ENCODE results near the gene VAC14. TPM values are rescaled to one million over a fixed set of nuclear protein-coding genes. Genes with fewer than 3 reads are reported as not detected.
A peak's percentile ranks its signal among the peaks of the same experiment; 100 is the strongest.

VAC14 gene
- total RNA-seq, 1 donor from 2014 or later, result 17.4 TPM

DNA sequence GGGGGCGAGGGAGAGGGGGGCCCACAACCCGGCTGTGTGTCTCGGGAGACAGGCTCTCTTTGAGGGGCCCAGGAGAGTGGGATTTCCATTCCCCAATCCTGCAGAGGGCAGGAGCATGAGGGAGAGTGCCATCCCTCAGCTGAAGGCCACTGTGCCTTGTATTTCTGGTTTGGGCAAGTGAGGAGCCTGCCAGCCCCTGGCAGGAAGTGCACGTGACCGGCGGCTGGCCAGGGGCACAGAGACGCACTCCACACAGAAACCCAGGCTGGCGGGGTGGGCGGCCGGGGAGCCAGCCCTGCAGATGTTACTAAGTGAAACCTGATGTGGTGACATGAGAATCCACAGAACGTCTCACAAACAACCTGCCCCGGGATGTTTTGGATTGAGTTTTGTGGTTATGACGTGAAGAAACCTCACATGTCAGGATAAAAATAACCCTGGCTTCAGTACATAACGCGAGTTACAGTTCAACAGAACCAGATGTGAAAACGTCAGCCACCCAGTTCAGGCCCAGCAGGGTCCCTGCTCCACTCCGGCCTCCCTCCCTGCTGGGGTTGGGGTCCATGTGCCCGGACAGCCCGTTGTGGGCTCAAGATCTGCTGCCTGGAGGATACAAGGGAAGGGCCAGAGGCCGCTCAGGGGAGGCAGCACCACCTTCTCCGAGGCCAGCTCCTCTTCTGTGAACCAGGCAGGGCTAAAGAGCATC is 63.4 kb downstream of the VAC14 start:
- DNase-seq, result peak; percentile 86
- intact Hi-C loops (cut with DNase I), result loop anchor here (5.0 kb wide), 1 partner anchor 50 kb away; the partner anchor contains the start of gene MTSS2
- peak; percentile 81 for ATAC-seq (ENCODE audit: poor library complexity)

DNA sequence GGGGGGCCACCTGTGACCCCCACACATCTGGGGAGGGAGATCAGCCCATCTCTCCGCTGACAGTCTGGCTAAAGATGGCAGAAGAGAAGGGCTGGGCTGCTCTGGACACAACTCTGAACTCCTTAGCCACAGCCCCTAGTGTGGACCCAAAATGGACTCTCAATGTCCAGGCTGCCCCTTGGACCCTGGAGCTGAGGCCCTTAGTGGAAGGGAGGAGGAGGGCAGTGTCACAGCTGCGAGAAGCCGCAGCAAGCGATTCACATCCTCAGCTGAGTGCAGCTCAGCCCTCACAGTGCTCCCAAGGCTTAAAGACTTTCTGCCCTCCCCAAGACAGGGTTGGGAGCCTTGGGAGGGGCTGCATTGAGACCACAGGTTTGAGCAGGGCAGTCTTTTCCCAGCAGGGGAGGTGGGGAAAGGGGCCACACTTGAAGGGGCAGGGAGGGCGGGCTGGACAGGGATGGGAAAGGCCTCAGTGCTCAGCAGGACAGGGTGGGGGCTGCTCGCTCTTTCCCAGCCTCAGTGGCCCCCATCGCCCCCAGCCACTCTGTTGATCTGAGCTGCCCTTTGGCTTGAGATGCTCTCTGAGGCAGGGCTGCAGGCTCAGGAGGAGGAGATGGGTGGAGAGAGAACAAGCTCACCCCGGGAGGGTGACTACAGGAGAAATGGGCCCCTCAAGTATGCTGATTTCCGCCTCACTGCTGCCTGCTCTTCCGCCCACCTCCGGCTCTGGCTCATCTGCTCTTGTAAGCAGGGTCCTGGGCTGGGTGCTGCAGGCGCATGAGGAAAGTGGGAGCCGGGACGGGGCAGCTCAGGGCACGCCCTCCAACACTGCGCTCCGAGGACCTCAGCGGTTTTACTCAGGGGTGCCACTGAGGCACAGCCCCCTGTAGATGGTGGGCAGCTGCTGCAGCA is 64.2 kb downstream of the VAC14 start:
- intact Hi-C loops (cut with DNase I), result loop anchor here (5.0 kb wide), 1 partner anchor 49 kb away; the partner anchor contains the start of gene MTSS2
- no peak for DNase-seq
- ATAC-seq (ENCODE audit: poor library complexity), result no peak

DNA sequence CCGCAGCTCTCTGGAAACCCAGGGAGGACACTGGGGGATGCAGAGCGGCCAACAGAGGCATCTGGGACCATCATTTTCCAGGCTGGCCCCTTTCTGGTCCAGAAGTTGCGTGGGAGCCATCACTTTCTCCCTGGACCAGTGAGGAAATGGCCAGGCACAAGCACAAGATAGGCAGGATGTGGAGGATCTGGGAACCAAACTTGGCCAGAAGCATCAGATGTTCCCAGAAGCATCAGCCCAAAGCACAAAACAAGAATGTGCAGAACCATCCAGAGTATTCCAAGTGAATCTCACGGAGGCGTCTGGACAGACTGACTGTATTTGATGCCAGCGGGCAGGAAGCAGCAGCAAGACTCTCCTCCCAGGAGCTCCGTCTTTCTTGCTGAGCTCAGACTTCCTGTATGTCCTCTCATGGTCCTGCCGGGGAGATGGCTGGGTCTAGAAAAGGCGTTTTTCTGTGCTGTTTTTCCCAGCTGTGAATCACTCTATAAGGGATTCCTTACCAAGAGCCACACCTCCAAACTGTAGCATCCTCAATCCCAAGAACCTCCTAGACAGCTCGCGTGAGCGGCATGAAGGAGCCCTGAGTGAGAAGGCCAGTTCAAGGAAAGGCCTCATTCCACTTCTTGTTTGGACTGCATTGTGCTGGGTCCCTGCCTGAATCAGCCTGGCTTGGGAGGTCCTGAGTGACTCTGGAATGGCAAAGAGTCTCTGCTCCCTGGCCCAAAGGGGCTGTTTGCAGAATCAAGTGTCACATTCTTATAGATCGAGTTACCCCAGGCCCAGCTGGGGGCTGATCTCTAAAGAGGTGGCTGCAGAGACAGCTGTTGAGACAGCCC is 65.6 kb downstream of the VAC14 start:
- peak; percentile 8 for ATAC-seq (ENCODE audit: poor library complexity)
- intact Hi-C loops (cut with DNase I), result loop anchor here (5.0 kb wide), 1 partner anchor 48 kb away; the partner anchor contains the start of gene MTSS2
- peak; percentile 69 for DNase-seq

DNA sequence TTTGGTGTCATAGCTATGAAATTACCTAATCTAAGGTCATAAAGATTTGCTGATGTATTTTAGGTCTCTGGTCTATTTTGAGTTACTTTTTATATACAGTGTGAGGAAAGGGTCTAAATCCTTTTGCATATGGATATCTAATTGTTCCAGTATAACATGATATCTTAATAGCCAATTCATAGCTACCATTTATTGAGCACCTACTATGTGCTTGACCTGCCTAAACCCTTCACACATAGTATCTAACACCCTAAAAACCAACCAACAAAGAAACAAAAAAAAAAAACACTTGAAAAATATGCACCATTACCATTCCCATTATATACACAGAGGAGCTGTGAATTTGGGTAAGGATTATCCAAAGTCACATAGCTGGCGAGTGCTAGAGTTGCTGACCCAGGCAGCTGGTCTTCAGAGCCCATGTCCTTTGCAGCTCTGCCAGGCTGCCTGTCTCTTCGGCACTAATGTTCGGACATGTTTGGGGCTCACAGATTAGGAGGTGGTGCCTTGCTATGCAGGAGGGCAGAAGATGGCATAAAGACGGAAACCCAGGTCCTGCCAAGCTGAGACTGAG is 66.3 kb downstream of the VAC14 start:
- intact Hi-C loops (cut with DNase I), result loop anchor here (5.0 kb wide), 1 partner anchor 47 kb away; the partner anchor contains the start of gene MTSS2
- DNase-seq (no peak), ATAC-seq (ENCODE audit: poor library complexity) (no peak)

DNA sequence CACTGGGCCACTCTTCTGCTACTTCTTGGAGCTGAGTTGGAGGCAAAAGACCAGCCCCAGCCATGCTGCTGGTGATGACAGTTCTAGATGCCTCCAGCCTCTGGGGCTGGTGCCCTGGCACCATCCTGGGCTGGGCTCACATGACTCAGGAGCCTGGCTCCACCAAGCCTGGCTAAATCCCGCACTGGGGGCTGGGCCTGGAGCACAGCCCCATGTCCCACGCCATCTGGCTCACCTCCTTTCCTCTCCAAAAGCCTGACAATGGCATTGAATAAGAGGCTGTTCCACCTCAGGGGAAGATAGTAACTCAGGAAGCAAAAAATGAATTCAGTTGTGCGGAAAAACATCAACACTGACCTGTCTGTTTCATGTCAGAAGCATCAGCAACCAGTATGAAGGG is 70.0 kb downstream of the VAC14 start:
- peak; percentile 79 for DNase-seq
- intact Hi-C loops (cut with DNase I), result no loop called here
- peak; percentile 74 for ATAC-seq (ENCODE audit: poor library complexity)

DNA sequence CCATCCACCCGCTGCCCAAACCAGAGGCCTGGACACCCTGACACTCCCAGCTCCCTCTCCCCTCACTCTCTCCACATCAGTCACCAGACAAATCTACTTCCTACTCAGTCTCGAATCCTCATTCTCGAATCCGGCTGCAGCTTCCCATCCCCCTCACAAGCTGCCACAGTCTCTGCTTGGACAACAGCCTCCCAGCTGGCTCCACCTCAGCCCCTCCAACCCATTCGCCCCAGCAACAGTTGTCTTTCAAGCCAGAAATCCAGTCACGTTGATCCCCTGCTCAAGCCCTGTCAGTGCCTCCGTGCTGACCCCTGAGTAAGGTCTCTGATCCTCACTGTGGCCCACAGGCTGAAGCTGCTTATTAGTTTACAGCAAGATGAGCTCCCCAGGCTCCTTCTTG is 70.9 kb downstream of the VAC14 start:
- no peak for ATAC-seq (ENCODE audit: poor library complexity)
- DNase-seq, result no peak

DNA sequence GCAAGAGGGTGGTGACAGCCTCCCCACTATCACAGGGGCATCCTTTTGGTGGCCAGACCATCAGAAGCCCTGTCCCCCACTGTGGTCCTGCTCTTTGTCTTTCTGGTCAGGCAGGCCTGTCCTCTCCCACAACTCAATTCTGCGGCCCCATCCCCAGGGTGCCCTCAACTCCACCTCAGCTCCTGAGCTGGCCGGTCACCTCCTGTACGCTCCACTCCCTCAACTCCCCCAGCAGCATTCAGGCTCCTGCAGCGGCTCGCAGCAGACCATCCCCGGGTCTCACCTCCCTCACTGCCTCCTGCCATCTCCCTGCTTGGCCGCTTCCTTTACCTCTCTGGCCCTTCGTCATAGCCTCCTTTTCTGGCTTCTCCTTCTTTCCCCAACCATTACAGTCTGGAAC is 71.7 kb downstream of the VAC14 start:
- intact Hi-C loops (cut with DNase I), result no loop called here
- ATAC-seq (ENCODE audit: poor library complexity) (no peak), DNase-seq (no peak)

More for the DNA sequence above, 70.9 kb downstream of the VAC14 start:
- intact Hi-C loops (cut with DNase I), result no loop called here

DNA sequence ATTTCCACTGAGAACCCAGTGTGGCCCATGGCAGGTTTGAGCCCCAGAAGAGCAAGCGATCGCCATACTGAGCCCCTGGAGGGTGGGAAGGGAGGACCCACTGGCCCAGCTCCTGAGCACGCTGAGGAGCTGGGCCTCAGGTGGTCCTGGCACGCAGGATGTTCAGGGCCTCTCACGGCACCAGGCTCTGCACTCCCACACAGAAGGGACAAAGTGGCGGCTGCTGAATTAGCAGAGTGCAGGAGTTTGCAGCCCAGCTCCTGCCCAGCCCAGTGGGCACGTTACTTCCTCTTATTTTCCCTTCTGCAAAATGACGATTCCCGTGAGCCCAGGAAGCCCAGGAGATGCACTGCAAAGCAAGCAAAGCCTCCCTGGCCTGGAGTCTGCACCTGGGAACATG is 72.8 kb downstream of the VAC14 start:
- intact Hi-C loops (cut with DNase I), result no loop called here
- DNase-seq (no peak), ATAC-seq (ENCODE audit: poor library complexity) (no peak)

DNA sequence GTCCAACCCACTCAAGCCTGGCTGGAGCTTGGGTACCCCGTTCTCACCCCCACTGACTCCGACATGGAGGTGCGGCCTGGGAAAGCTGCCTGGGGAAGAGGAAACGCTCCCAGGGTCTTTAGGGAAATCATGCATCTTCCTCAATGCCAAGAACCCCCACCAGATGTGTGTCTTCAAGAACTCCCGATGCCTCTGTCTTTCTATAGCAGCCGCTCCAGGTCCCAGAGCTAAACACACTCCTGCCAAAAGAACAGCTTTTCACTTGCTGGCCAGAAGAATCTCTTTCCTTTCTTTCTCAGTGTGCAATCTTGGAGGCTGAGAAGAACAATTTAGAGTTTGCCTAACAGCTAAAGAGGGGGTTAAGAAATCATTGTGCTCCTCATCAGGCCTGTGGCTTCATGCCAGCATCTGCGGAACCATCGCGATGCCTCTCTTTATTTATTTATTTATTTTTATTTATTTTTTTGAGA is 74.0 kb downstream of the VAC14 start:
- intact Hi-C loops (cut with DNase I), result no loop called here
- ATAC-seq (ENCODE audit: poor library complexity), result peak; percentile 43
- DNase-seq, result peak; percentile 80

DNA sequence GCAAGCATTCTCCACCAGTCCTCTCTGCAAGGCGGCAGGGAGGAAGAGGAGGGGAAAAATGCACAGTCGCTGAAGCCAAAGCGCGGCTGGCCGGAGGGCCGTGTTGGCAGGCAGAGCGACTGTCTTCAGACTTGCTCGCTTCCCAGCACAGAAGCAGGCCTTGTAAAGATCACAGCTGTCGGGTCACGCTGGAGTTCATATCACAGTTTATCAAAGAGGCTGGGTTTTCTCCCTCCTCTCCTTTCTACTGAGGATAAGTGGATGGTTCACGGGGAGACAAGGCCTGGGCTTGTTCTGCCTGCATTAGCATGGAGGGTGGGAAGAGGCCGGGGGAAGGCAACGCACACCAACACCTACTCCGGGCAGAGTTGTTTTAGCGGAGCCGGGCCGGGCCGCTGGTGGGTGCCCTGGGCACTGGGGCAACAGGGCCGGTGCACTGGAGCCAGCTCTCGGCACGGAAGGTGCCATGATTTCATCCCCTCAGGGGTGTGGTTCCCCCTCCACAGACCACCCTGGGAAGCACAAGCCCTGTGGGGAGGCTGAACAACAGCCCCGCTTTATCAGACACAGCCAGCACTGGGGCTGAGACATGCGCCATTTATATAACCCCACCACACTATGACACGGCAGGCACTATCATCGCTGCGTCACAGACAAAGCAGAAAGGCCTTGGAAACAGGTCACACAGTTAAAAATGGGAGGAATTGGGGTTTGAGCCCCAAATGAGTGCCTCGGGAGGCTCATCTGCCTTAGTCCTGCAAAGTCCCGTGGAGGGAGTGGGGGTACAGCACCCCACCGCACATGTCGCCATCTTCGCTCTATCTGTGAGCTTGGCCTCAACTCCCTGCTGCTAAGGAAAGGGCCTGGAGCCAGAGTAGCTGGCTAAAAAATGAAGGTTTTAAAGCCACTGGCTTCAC is 74.8 kb downstream of the VAC14 start:
- DNase-seq (peak; percentile 86), ATAC-seq (ENCODE audit: poor library complexity) (peak; percentile 78)
- intact Hi-C loops (cut with DNase I), result no loop called here

DNA sequence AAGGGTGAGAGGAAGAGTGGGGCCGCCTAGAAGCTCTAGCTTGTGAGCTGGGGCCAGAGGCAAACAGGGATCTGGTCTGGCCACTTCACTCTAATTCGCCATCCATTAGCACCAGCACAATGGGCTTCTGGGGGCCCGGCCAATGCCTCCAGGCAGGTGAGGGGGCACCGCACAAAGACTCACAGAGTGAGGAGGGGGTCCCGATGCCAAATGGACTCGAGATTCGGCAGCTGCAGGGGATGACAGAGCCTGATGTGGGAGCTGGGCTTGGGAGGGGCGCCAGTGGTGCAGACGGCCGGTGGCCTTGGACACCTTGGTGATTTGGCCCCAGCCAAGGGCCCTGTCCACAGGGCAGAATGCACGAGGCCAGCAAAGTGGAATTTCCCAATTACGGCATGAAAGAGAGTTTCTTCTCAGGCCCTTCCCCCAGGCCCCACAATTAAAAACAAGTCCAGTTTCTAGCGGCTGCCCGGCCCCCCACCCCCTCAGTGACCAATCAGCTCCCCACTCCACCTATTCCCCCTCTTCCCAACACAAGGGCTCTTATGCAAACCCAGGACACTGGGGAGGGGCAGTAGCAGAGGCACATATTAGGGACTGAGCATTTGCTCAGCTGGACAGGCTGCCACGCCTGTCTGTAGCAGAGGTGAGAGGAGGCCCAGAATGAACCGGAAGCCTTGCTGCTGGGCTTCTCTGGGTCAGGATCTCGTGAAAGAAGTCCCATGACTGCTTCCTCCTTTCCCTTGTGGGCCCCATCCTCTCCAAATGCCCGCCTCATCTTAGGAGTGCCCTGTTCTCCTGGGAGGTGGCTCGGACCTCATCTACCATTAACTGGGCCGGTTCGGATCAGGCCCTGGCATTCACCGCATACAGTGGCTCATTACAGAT is 75.7 kb downstream of the VAC14 start:
- peak; percentile 67 for DNase-seq
- intact Hi-C loops (cut with DNase I), result no loop called here
- ATAC-seq (ENCODE audit: poor library complexity), result peak; percentile 57

DNA sequence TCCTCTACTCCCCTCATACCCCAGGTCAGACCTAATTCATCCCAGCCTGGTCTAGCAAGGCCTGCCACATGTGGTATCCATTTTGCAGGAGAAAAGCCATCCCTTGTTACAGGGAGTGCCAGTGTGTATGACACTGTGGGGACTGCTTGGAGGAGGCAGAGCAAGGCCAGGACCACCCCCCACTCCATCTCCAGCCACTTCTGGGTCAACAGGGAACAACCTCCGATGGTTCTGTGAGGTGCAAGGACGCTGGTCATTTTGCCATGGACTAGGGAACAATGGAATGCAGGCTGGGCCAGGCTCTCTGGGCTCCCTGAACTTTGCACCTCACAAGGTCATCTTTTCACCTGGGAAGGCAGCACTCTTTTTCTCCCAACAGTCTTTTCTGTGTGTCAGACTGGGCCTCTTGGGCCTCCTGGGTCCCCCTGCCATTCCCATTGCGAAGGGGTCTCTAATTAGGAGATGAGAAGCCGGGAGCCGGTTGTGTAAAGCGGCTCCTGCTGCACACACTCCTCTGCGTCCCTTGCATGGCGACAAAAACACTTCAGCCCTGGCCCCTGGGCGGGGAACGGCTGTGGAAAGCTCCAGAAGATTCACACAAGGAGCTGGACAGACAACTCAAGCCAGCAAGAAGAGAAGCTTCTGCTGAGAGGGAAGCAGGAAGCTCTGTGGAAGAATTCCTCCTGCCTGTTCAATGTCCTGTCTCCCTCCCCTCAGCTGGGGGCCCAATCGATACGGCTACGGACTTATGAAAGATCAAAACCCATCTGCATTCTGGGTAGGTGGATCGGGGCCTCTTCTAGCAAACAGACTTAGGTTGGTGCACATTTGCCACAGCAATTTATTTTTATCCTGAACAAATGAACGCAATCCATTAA is 76.6 kb downstream of the VAC14 start:
- no peak for DNase-seq
- intact Hi-C loops (cut with DNase I), result no loop called here
- ATAC-seq (ENCODE audit: poor library complexity), result no peak

DNA sequence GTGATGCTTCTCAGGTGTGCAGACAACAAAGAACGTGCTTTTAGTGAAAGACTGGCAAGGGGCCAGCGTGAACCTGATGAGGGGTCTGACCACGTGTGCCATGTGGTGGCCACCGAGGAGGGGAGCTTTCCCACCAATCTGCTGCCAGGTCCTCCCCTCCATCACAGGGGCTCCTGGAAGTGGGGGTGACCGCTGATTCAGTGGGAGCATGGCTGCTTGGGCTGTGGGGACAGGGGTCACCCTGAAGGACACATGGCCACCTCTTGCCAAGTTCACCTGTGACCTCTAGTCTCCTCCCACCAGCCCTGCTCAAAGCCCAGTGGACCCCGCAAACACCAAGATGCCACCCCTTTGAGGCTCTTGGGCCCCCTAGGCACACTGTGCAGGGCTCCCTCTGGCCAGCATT is 77.2 kb downstream of the VAC14 start:
- intact Hi-C loops (cut with DNase I), result no loop called here
- ATAC-seq (ENCODE audit: poor library complexity) (no peak), DNase-seq (no peak)

DNA sequence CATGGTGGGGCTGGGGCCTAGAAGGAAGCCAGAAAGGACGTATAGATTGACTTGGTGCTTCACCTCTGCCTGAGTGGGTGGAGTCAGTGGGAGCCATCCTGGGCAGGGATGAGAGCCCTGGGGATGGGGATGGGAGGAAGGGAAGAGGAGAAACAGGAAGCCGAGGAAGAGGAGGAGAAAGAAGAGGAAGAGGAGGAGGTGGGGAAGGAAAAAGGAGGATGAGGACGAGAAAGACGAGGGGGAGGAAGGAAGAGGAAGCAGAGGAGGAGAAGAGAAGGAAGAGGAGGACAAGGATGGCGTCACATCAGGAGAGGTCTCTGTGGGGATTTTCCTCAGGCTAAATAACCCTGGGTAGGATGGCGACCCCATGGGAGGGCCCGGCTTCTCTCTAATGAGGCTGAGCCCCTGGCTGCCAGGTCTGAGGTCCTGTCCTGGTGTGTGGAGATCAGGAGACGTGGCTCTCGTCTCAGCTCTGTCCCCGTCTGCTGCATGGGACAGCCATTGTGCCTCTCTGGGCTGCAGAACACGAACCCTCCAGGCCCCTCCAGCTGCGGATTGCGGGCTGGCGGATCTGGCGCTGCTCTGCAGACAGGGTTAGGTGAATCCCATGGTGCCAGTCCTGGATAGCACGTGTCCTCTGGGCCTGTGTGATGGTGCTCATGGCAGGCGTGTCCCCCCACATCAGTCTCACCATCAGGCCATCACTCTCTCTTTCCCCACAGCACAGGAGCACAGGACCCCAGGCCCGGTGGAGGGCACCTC is 79.6 kb downstream of the VAC14 start:
- no peak for DNase-seq
- ATAC-seq (ENCODE audit: poor library complexity), result no peak
- intact Hi-C loops (cut with DNase I), result no loop called here
